HG03064 (cell line): ENCODE results near the gene YOD1.

Source experiments
- ATAC-seq: cut with Tn5 transposase; IDR thresholded peaks from one replicate; pipeline ENCODE4 v1.9.1; 2021; ENCODE audit warnings: low read depth; ENCODE audit not compliant: unreplicated experiment

YOD1 gene

GRCh38 chr1:207051191-207051943 lies at the start of gene YOD1:
YOD1 (minus strand) TSS chr1:207051208; CDS start chr1:207051030, 178 bp downstream.
- no peak for ATAC-seq

DNA sequence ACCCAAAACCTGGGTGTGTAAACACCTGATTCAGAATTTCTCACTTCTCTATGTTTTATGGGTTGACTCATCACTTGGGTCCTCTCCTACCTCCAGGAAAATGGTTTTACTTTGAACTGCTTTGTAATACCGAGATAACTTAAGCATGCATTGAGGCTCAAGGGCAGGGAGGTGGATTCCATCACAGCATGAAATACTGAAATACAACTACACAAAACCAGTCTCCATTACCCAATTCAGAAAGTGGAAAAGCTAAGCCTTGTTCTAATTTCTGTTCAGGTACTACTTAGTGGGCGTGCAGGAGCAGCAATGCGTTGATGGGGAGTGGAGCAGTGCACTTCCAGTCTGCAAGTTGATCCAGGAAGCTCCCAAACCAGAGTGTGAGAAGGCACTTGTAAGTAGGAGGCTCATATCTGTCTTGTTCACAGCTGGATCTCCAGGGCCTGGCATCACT lies 46.9 kb upstream of the YOD1 start:
- ATAC-seq: no peak

- ATAC-seq: no peak
Observed at GRCh38 chr1:207093944-207094343, 42.9 kb upstream of the YOD1 start.

DNA sequence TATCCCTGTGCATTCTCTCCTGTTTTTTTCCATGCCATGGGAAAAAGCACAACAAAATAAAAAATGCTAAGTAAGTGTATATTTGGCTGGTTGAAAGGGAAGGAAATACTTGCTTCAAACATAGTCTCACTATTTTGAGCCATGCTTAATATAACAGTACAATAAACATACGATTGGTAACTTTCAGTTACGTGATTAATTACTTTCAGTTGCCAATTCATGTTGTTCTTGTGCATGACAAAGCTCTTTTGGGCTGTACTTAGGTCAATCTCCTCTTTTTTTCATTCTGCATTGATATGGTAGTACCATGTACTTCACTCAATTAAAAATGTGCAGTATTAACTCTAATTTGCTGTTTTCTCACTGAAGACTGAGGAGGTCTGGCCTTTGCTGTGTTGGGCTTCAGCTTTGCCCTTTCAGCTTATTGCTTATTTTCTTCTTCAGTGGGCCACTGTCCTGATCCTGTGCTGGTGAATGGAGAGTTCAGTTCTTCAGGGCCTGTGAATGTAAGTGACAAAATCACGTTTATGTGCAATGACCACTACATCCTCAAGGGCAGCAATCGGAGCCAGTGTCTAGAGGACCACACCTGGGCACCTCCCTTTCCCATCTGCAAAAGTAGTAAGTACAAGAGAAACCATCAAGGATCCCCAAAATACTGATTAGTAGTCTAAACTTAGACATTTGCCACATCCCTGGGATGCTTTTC lies 40.3 kb upstream of the YOD1 start:
- ATAC-seq: no peak

GRCh38 chr1:207089627-207090355 lies 38.8 kb upstream of the YOD1 start:
- no peak for ATAC-seq

GRCh38 chr1:207088701-207089626 lies 38.0 kb upstream of the YOD1 start, which contains the start of gene C4BPB:
C4BPB (plus strand) TSS chr1:207088860; CDS start chr1:207089532, 672 bp downstream.
- ATAC-seq: no peak

- ATAC-seq: no peak
Observed at GRCh38 chr1:207088161-207088560, 37.2 kb upstream of the YOD1 start.

- ATAC-seq: no peak
Observed at GRCh38 chr1:207085887-207086286, 34.9 kb upstream of the YOD1 start.

- no peak for ATAC-seq
Observed at GRCh38 chr1:207084701-207085180, 33.7 kb upstream of the YOD1 start.

- no peak for ATAC-seq
Observed at GRCh38 chr1:207084232-207084631, 33.2 kb upstream of the YOD1 start.

DNA sequence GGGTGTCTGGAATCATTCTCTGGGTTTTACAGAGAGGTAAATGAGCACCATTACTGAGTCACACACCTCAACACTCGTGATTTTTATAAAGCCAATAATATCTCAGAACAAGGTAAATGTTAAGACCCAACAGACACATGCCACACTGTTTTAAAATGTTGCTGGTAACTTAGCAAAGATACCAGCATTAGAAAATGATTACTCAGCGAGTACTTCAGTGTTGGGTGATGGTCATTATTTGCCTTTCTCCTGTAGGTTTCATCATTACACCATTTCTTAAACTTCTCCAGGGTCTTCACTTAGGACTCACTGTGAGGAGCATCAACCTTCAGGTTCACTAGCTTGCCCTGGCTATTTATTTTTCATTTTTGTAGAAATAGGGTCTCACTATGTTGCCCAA lies 30.8 kb upstream of the YOD1 start:
- no peak for ATAC-seq

GRCh38 chr1:207081088-207081487 lies 30.1 kb upstream of the YOD1 start:
- no peak for ATAC-seq

- no peak for ATAC-seq
Observed at GRCh38 chr1:207079706-207080241, 28.8 kb upstream of the YOD1 start.

DNA sequence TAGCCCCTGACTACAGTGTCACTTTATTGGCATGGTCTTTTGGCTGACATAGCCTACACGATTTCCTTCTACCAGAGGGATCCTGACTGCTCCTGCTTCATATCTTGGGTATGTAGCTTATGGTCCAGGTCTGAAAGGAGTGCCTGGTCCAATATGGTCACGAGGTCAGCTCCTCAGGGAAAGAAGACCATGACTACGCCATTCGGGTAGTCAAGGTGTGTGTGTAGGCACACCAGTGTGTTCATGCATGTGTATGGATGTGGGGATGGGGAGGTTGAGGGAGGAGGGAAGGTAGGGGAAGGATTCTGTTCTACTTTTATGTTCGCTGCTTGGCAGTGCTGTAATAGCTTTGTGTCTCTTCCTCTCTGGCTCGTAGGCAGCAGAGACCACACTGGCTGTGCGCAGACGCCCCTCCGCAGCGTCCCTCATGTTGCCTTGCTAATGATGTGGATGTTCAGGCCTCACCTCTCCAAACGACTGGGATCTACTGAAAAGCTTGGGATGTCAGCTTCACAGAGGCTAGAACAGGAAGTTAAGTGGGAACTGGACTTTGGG lies 27.6 kb upstream of the YOD1 start:
- ATAC-seq: no peak

GRCh38 chr1:207077470-207078377 lies 26.7 kb upstream of the YOD1 start:
- no peak for ATAC-seq

- ATAC-seq: no peak
Observed at GRCh38 chr1:207077012-207077411, 26.0 kb upstream of the YOD1 start.

- ATAC-seq: no peak
Observed at GRCh38 chr1:207076181-207076955, 25.4 kb upstream of the YOD1 start.
